GM18498 (cell line): ENCODE results near the gene GSG1L2.

Experiments used
- ATAC-seq: cut with Tn5 transposase; IDR thresholded peaks from one replicate; pipeline ENCODE4 v1.9.1; 2021; ENCODE audit warnings: mild to moderate bottlenecking, moderate library complexity; ENCODE audit not compliant: unreplicated experiment

Gene GSG1L2

DNA sequence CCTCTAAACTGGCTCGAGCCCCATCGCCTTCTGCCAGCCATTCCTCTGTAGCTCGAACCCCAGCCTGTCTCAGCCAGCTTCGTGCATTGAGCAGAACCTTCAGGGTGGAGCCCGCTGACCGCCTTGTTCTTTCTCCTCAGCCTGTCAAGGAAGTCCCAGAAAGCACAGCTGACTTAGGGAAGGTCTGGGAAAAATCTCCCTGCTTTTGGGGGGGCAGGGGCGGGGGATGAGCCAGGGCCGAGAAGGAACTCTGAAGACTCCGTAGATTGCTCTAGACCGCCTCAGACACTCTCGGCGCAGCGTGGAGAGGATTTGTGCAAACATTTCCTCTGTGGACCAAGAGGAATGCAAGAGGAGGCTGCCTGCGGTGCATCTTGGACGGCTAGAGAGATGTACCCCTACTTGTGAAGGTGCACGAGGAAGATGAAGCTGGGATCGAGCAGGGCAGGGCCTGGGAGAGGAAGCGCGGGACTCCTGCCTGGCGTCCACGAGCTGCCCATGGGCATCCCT, 3.8 kb upstream of the GSG1L2 start, which contains the start of gene GLP2R:
TSS of gene GLP2R (plus strand) at position 284 of the 510 bp plus-strand sequence. CDS start at position 424, 140 bp downstream.
- ATAC-seq = no peak

GRCh38 chr17:9824797-9825338, 3.0 kb upstream of the GSG1L2 start:
- no peak for ATAC-seq

- ATAC-seq = no peak
Observed at GRCh38 chr17:9824094-9824493, 2.2 kb upstream of the GSG1L2 start.

DNA sequence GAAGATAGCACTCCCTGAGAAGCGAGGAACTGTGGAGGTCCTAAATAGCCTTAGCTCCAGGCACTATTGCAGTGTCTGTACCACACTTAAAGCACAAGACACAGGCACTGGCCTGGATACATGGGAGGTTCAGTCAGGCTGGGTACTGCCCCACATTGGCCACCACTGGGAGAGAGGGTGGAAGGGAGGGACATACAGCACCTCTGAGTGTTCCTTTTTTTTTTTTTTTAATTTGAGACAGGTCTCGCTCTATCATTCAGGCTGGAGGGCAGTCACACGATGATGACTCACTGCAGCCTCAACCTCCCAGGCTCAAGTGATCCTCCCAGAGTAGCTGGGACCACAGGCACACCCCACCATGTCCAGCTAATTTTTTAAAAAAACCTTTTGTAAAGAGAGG, 1.4 kb downstream of the GSG1L2 start:
- ATAC-seq = no peak

GRCh38 chr17:9818760-9819159, 3.1 kb downstream of the GSG1L2 start:
- no peak for ATAC-seq

GRCh38 chr17:9817086-9817485, 4.8 kb downstream of the GSG1L2 start:
- no peak for ATAC-seq

GRCh38 chr17:9816472-9816871, 5.4 kb downstream of the GSG1L2 start:
- ATAC-seq = no peak

DNA sequence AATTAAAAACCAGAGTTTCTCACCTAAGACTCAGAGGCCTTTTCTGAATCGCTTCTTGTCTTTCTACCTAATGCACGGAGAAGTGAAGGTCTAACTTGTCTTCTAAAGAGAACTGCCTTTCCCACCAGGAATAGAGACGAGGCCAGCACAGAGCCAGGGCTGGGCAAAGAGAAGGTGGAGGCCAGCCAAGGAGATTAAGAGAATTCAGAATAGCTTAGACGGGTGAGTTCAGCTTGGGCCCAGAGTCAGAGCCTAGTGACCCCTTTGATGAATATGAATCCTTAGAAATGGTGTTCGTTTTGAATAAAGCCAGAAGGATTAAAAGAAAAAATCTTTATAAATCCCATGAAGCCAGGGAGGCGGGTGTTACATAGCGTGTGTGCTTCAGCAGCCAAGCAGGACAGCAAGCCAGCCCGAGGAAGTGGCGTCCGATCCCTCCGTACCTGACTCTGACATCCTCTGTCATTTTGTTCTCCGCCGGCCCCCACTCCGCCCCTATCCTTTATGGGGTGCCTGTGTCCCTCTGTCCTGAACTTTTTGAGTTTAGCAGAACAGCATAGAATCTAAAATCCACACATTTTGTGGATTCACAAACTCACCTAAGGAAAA, 7.4 kb downstream of the GSG1L2 start:
- ATAC-seq = no peak

GRCh38 chr17:9813166-9813565, 8.7 kb downstream of the GSG1L2 start:
- no peak for ATAC-seq

DNA sequence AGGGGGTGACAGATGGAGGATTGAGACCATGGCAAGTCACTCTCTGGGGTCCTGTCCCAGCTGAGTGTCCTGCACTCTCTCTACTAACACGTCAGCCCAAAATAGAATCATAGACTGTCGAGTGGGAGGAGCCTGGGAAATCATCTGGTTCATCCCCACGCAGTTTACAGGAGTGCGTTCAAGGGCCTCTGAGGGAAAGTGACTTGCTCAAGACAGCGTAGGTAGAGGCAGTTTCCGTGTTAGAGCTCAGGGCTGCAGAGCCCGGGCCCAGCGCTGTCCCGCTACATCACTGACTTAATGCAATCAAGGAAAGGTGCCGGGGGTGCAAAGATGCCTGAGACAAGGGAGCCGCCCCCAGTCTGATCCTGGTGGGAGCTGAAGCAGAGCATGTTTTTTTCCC, 10.3 kb downstream of the GSG1L2 start:
- no peak for ATAC-seq

- no peak for ATAC-seq
Observed at GRCh38 chr17:9811086-9811485, 10.8 kb downstream of the GSG1L2 start.

DNA sequence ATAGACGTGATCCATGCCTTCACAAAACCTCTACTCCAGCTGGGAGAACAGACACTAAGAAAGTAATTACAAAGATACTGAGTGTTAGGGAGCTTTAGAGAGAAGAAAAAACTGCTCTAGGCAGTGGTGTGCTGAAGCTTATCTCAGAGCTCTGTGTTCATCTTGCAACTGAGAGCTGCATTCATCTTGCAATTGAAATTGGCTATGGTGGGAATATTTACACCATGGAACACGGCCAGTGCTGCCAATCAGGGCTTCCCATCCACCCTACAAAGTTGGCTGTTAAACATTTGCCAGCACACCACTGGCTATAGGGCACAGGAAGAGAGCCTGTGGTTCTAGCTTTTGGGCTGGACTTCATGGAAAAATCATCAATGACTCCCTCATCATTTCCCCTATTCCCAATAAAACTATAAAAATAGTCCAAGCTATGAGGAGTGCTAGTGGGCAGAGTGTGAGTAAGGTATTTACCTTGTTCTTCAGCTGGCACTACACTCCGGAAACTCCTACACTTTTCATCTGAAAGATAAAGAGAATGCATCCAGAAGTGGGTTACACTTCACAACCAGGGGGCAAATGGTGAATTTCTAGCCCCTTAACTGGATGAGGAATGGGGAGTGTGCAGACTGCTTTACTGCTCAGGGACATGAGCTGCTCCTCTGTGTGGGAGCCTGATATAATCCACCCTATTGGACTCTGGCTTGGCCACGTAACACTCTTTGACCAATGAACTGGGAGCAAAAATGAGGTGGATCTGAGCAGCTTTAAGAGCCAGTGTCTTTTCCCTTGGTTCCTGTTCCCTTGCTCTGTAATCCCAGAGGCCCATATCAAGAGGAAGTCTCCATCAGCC, 11.6 kb downstream of the GSG1L2 start:
- no peak for ATAC-seq

DNA sequence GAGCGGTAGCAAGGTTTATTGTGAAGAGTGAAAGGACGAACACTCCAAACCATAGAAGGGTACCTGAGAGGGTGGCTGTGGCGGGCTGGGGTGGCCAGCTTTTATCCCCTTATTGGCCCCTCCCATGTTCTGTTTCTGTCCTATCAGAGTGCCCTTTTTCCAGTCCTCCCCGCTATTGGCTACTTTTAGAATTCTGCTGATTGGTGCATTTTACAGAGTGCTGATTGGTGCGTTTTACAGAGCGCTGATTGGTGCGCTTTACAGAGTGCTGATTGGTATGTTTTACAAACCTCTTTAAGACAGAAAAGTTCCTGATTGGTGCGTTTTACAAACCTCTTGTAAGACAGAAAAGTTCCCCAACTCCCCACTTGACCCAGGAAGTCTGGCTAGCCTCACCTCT, 12.5 kb downstream of the GSG1L2 start:
- no peak for ATAC-seq

DNA sequence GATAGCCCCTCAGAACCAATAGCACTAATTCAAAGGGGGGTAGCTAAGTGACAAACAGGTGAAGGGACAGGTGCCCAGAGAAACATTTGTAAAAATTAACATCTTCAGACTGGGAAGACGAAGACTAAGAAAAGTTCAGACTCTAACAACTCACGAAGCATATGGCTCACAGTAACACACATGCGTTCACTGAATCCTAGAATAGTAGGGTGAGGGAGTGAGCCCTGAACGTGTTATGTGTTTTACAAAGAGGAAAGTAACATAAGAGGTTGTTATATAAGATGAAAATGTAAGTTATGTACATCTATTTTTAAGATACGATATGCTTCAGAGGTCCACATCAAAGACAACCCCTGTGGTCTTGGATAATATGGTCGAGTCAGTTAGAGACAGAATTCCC, 15.2 kb downstream of the GSG1L2 start:
- no peak for ATAC-seq

- ATAC-seq = no peak
Observed at GRCh38 chr17:9805769-9806168, 16.1 kb downstream of the GSG1L2 start.

DNA sequence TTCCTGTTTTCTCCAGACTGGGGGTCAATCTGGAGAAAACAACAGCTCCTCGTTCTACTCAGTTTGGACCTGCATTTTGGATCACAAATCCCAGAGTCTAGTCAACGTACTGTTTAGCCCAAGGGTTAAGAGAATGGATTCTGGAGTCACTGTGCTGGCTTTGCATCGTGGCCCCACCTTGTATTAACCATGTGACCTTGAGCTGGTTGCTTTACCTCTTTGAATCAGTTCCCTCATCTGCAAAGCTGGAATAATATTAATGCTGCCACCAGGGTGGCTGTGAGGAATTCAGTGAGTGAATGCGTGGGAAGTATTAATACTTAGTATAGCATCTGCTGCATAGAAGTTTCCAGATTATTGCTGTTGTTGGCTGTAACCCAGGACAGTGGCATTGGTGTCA, 19.2 kb downstream of the GSG1L2 start:
- ATAC-seq = no peak

DNA sequence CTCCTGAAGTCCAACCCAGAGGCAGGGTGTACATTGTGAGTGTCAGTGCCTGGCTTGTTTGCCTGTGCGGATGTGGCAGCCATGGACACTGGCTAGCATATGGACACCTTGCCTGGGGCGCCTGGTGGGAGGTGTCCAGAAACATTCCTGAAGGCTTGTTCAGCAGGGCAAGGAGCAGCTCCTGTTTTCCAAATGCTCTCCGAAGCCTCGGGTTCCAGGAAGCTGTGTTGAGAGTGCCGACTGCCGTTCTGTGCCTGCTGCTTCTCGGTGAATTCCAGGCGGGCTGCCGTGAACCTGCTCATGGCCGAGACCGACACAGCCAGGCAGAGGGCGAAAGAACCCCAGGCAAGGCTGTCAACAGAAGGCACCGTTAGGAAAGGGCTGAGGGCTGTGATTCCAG, 19.6 kb downstream of the GSG1L2 start:
- no peak for ATAC-seq

- no peak for ATAC-seq
Observed at GRCh38 chr17:9801505-9801904, 20.4 kb downstream of the GSG1L2 start.

GRCh38 chr17:9798724-9799123, 23.2 kb downstream of the GSG1L2 start:
- no peak for ATAC-seq

DNA sequence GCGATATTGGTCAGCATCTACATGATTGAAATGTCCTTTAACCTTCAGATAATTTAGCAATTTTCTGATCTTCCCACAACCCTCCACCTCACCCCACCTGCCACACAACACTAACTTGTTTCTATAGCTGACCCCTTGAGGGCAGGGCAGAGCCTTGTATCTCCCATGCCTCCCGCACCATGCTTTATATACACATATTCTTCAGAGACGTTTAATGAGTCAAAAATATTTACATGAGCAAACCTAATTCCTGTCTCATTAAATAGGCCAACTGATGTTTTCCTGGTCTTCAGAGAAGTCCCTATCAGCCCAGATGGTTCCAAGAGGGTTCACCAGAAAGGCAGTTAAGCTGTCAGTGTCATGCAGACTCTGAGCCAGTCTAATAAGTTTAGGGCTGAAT, 23.9 kb downstream of the GSG1L2 start:
- no peak for ATAC-seq

DNA sequence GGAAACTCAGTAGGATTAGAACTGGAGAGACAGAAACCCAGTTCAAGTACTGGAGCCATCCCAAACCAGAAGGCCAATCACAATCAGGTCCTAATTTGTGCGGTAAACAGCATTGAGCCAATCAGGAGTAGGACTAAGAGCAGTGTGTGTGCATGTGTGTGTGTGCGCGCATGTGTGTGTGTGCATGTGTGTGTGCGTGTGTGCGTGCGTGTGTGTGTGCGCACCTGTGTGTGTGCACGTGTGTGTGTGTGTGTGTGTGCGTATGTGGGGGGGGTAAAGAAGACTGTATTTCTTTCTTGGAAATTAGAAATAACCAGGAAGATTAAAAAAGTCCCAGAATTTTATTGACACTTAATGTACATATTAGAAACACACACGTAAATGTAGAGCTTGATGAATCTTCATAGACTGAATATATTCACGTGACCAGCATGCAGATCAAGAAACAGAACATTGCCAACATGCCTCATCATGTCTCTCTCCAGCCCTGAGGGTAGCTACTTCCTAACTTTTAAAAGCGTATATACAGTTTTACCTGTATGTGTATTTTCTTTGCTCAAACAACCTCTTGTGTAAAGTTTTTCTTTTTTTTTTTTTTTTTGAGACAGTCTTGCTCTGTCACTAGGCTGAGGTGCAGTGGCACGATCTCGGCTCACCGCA, 29.6 kb downstream of the GSG1L2 start:
- no peak for ATAC-seq
